Uterus (tissue), 2 donors: ENCODE measurements around the gene FEM1B.

Experiments used
- CTCF ChIP-seq, 4 experiments: fragments of 200-600 bp in 2 of 4; fragments of 450-650 bp in 2 of 4; sonication (generic) in 2 of 4; IDR thresholded peaks; one replicate each; pipeline ENCODE4 v1.5.1; 2016 to 2019; ENCODE audit warnings: antibody characterized with exemption in 4 of 4, mild to moderate bottlenecking in 2 of 4, moderate library complexity in 1 of 4
- POLR2A ChIP-seq, 2 donors: fragments of 450-650 bp; IDR thresholded peaks; one replicate each; pipeline ENCODE4 v1.6.1; 2016; ENCODE audit warnings: antibody characterized with exemption in 2 of 2, mild to moderate bottlenecking in 1 of 2, moderate library complexity in 1 of 2

- TF ChIP-seq CTCF (IDR thresholded peaks at IDR 0.05) (no peak), POLR2A (IDR thresholded peaks at IDR 0.05) (no peak)
Observed at GRCh38 chr15:68289621-68290352, 12.2 kb downstream of the FEM1B start.
